ENCODE results near the gene MACF1.

MACF1 gene

GRCh38 chr1:39531526-39531925 is 327.0 kb downstream of the MACF1 start:
- no peak for TF ChIP-seq SPI1 (IDR thresholded peaks at IDR 0.05; ENCODE audit: low read depth, low read length)
- TF ChIP-seq PAX5 (IDR thresholded peaks at IDR 0.05; ENCODE audit: insufficient read depth, low read length, severe bottlenecking): no peak
- TF ChIP-seq TAF1 (IDR thresholded peaks at IDR 0.05; ENCODE audit: low read depth, low read length): no peak
- TF ChIP-seq POLR2AphosphoS5 (IDR thresholded peaks at IDR 0.05; ENCODE audit: low read depth, low read length): no peak
- TF ChIP-seq POLR2A (IDR thresholded peaks at IDR 0.05; ENCODE audit: low read depth, low read length): no peak
- TF ChIP-seq POU2F2 (IDR thresholded peaks at IDR 0.05; ENCODE audit: low read depth, low read length): no peak
- DNase-seq (ENCODE audit: insufficient read length, low spot score): no peak
- FAIRE-seq: no peak

DNA sequence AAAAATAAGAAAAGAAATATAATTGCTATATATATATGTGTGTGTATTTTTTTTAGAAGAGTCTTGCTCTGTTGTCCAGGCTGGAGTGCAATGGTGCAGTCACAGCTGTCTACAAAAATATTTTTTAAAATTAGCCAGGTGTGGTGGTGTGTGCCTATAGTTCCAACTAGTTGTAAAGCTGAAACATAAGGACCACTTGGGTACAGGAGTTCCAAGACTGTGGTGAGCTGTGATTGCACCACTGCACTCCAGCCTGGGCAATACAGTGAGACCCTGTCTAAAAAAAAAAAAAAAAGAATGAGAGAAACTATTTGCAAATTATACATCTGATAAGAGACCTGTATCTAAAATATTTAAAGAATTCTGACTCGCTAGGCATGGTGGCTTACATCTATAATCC is 328.9 kb downstream of the MACF1 start:
- no peak for FAIRE-seq
- TF ChIP-seq TAF1 (IDR thresholded peaks at IDR 0.05; ENCODE audit: low read depth, low read length) (no peak), PAX5 (IDR thresholded peaks at IDR 0.05; ENCODE audit: insufficient read depth, low read length, severe bottlenecking) (no peak), POLR2A (IDR thresholded peaks at IDR 0.05; ENCODE audit: low read depth, low read length) (no peak), POU2F2 (IDR thresholded peaks at IDR 0.05; ENCODE audit: low read depth, low read length) (no peak), SPI1 (IDR thresholded peaks at IDR 0.05; ENCODE audit: low read depth, low read length) (no peak), POLR2AphosphoS5 (IDR thresholded peaks at IDR 0.05; ENCODE audit: low read depth, low read length) (no peak)
- DNase-seq (ENCODE audit: insufficient read length, low spot score): no peak

Measured in GM12891 (cell line).